Brain pericyte (primary cell): Measurements from ENCODE around the gene EPB41.
"Not testable (repeated sequence)": the region's sequence is repeated elsewhere in the genome, so short reads cannot be mapped to it uniquely, and the experiment has no call there.

Experiments
- DNase-seq: peaks from one replicate; pipeline ENCODE4 v3.0.0-alpha.2; 2012; ENCODE audit warnings: low read depth, low spot score

The EPB41 gene

GRCh38 chr1:28914228-28915030 lies at the start of gene EPB41:
EPB41 (plus strand) TSS chr1:28914569; CDS start chr1:28987438, 72,869 bp downstream.
- peak; percentile 77 for DNase-seq

DNA sequence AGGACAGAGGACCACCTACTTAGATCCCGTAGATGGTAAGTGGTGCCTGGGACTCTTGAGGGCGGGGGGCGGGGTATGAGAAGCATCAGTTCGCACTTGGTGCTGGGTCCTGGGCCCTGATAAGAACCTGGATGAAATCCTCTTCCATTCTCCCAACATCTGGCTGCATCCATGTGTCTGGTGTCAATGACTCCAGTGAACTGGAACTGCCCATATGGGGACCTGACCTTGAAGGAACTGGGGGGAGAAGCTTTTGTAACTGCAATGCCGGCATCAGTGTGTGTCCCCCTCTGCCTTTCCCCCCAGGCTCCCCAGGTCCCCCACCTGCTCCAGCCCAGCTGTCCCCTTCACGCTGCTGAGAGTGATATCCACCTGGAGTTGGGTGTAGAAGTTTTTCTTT lies 49.7 kb upstream of the EPB41 start:
- no peak for DNase-seq

DNA sequence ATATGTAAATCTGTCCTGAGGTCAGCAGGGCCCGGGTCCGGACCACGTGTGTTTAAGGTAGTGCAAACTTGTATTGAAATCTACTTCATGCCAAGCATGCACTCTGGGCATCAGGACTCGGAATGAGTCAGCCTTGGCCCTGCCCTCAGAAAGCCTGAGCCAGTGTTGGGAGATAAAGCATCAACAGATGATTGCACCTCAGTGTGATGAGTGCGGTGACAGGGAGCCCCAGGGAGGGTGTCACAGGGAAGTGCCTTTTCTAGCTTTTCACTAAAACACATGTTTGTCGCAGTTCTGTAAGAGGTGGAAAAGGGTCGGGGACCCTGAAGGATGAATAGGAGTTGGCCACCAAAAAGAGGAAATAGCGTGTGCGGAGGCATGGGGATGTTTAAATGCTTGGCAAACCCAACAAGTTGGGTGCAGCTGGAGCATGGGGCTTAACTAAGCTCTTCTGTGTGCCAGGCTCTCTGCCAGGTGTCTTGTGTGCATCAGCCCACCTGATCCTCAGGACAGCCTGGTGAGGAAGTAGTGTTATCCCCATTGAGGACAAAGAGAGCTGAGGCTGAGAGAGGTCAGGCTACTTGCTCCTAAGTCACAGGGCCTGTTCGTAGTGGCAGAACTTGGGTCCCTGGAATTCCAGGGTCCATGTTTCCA lies 48.2 kb upstream of the EPB41 start:
- DNase-seq: no peak

- no peak for DNase-seq
Observed at GRCh38 chr1:28867850-28868249, 46.5 kb upstream of the EPB41 start.

- DNase-seq: no peak
Observed at GRCh38 chr1:28869952-28870351, 44.4 kb upstream of the EPB41 start.

- DNase-seq: no peak
Observed at GRCh38 chr1:28871631-28872401, 42.6 kb upstream of the EPB41 start.

GRCh38 chr1:28875134-28875533 lies 39.2 kb upstream of the EPB41 start:
- not testable (repeated sequence) for DNase-seq

GRCh38 chr1:28877132-28877781 lies 37.1 kb upstream of the EPB41 start:
- DNase-seq: no peak

DNA sequence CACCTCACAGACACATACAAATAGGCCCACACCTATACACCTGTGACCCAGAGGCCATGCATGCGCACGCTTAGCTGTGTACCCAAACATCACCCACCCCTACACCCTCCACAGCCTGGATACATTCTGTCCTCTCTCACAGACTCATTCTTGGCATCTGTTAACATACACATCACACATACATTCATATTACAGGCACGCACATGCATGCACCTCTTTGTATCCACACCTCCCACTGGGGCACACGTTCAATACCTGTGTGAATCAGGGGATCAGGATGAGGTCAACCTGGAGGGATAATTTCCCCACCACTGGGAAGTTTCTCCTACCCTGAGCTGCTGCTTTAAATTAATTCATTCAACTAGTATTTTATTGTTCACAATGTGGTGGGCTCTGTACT lies 35.6 kb upstream of the EPB41 start:
- DNase-seq: no peak

DNA sequence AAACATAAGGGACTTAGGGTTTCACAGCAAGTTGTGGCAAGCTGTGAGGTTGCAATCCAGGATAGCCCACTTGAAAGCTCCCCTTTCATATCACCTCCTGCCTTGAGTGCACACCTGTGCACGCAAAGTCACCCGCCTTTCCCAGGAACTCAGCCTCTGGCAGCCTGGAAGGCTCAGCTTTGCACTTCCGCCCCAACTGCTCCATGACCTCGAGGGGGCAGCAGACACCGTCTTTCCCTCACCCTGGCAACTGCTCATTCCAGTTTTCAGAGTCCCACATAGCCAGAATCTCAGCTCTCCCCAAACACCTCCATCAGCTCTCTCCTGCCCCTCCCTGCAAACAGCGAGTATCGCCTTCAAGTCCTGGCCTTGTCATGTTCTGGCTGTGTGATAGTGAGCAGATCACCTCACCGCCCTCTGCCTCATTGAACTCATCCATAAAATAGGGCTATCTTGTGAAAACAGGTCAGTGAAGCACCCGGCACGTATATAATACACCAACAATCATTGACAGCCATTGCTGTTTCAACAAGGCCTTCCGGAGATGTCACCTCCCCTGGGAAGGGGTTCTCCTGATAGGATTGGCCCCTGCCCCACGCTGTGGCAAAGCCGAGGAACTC lies 32.2 kb upstream of the EPB41 start:
- peak; percentile 41 for DNase-seq

DNA sequence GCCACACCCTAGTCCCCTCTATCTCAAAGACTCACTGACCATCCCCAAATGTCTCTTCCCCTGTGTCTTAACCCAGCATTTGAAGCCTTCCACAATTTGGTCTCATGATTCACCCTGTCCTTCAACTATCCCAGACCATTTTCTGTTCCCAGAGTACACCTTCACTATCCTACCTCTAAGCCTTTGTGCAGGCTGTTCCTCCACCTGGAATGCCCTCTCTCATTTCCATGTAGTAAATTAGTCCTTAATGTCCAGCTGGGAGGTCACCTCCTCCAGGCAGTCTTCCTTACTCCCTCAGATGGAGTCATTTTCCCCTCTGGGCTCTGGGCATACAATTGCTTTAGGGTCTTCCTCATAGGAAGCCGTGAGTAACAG lies 31.1 kb upstream of the EPB41 start:
- no peak for DNase-seq

DNA sequence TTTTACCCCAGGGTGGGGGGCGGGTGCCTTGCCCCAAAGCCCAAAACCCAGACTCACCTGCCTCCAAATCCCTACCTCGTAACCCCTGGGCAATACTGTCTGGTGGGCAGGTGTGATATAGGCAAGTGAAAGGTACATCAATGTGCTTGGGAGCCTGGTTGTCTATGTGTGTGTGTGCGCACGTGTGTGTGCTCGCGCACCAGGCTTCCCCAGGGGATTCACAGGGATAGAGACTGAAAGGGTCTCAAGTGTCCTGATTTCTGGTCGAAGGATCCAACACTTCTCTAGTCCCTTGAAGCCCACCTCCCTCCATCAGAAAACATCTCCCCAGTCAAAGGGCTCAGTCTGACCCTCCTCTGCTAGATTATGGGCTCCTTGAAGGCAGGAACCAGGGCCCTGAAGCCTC lies 28.9 kb upstream of the EPB41 start:
- no peak for DNase-seq

- no peak for DNase-seq
Observed at GRCh38 chr1:28885977-28886730, 28.2 kb upstream of the EPB41 start.

DNA sequence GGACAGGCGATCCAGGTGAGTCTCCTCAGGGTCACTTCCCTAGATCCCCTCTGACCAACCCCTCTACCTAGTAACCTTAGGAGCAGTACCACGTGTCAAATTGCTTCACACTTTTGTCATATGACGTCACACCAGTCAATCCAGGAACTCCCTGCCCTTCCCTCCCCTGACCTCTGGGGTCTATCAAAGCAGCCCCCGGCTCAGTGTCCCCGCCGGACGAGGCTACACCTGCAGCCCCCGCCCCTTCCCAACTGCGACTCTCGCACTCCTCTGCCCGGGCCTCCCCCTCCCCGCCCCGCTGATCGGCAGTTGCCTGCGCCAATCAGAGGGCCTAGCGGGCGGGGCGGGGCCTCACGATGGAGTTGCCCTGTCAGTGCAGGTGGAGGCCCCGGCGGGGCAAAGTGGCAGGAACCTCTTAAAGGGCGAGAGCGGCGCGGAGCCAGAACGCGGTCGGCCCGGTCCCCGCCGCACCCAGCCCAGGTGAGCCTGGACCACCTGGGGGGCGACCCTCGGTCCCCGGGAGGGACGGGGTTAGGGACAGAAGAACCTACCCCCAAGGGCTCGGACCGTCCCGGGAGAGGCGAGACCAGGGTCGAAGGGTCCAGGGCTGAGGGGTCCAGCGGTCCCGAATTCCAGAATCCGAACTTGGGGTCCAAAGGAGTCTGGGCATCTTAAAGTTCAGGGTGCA lies 27.5 kb upstream of the EPB41 start:
- no peak for DNase-seq

- DNase-seq: no peak
Observed at GRCh38 chr1:28887419-28887834, 26.9 kb upstream of the EPB41 start.

- DNase-seq: no peak
Observed at GRCh38 chr1:28887835-28888682, 26.3 kb upstream of the EPB41 start.

GRCh38 chr1:28888915-28889314 lies 25.5 kb upstream of the EPB41 start:
- DNase-seq: no peak

DNA sequence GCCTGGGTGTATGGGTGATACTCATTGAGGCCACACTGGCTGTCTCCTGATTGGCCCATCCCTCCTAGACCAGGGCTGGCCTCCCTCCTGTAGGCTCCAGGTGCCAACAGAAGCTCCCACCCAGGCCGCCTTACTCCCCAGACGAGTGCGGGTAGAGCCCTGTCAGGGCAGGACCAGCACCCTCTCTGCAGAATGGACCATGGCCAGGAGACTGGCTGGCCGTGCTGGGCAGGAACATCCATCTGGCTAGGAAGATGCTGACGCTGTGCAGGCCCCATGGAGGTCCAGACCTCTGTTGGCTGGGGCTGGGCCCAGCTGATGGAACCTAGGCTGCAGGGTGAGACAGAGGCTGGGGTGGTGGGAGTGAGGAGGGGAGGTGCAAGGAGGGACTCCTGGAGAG lies 25.0 kb upstream of the EPB41 start:
- DNase-seq: no peak

GRCh38 chr1:28890435-28890834 lies 23.9 kb upstream of the EPB41 start:
- no peak for DNase-seq
